Suprapubic skin (tissue), 3 donors: ENCODE results near the gene RNU1-1.
"Not testable (repeated sequence)": the region's sequence is repeated elsewhere in the genome, so short reads cannot be mapped to it uniquely, and the experiment has no call there.

Experiments
- CTCF ChIP-seq, 2 donors: fragments of 200-600 bp in 1 of 2; fragments of 450-650 bp in 1 of 2; sonication (generic) in 1 of 2; IDR thresholded peaks; one replicate each; pipeline ENCODE4 v1.5.1; 2016 to 2019; ENCODE audit warnings: antibody characterized with exemption in 2 of 2, mild to moderate bottlenecking in 1 of 2, moderate library complexity in 1 of 2
- EP300 ChIP-seq: sonication (generic); formaldehyde crosslinking; IDR thresholded peaks from one replicate; pipeline ENCODE4 v1.6.1; 2017; ENCODE audit warnings: antibody characterized with exemption
- POLR2A ChIP-seq, 2 donors: fragments of 450-650 bp; IDR thresholded peaks; one replicate each; pipeline ENCODE4 v1.6.1; 2017; ENCODE audit warnings: antibody characterized with exemption in 2 of 2, mild to moderate bottlenecking in 2 of 2, moderate library complexity in 2 of 2

- TF ChIP-seq CTCF (IDR thresholded peaks at IDR 0.05); POLR2A (IDR thresholded peaks at IDR 0.05); EP300: not testable (repeated sequence)
Observed at GRCh38 chr1:16501446-16501845, 12.6 kb downstream of the RNU1-1 start.
